Cardiac muscle cell (in vitro differentiated cells and primary cell): ENCODE data around the gene RPL18. TPM values are rescaled to one million over a fixed set of nuclear protein-coding genes. Genes with fewer than 3 reads are reported as not detected.

Source experiments
- DNase-seq, 2 donors: peaks; one replicate each; pipeline versions ENCODE4 v3.0.0 to v3.0.0-alpha.2; 2010 to 2017; ENCODE audit warnings: low read depth in 1 of 2, low spot score in 1 of 2
- H3K27ac ChIP-seq: fragments of 200-600 bp; sonication (generic); 2 replicates; pipeline ENCODE4 v1.5.1; 2016
- H3K27me3 ChIP-seq: fragments of 200-600 bp; sonication (generic); 2 replicates; pipeline ENCODE4 v1.6.0; 2016; ENCODE audit warnings: control low read depth
- H3K36me3 ChIP-seq: fragments of 200-600 bp; sonication (generic); 2 replicates; pipeline ENCODE4 v1.5.1; 2016; ENCODE audit warnings: control low read depth
- H3K4me1 ChIP-seq: fragments of 200-600 bp; sonication (generic); 2 replicates; pipeline ENCODE4 v1.8.1; 2017; ENCODE audit warnings: low read depth, mild to moderate bottlenecking, mixed run types
- H3K4me3 ChIP-seq: fragments of 200-600 bp; sonication (generic); 2 replicates; pipeline ENCODE4 v1.5.1; 2016; ENCODE audit warnings: mild to moderate bottlenecking
- H3K9me3 ChIP-seq: fragments of 200-600 bp; sonication (generic); 2 replicates; pipeline ENCODE4 v1.5.1; 2017; ENCODE audit warnings: low read depth, mild to moderate bottlenecking, control low read depth
- CTCF ChIP-seq: IDR thresholded peaks from 2 replicates; pipeline ENCODE4 v1.5.1; 2012; ENCODE audit warnings: low read depth, mild to moderate bottlenecking, low read length
- polyA plus RNA-seq: library from polyadenylated mRNA; unstranded; fragments of >200 nt; fragmentation: Nextera tagmentation; extraction: Ambion mirVana; gene quantifications from 2 replicates; pipeline ENCODE4 v1.2.1, GENCODE V29; 2016
- total RNA-seq: library from RNA; depleted of rRNA; stranded (reverse); fragments of >200 nt; gene quantifications from 2 replicates; pipeline ENCODE4 v1.2.3, GENCODE V29; 2016

RPL18 gene
- total and polyA plus RNA-seq, 2 experiments from 2014 or later = 692 to 3,429 TPM

GRCh38 chr19:48573163-48573505 is 45.8 kb downstream of the RPL18 start:
- H3K4me1 ChIP-seq = peaks cover 5% of the 10 kb centered on the region
- no peak overlapping the region for H3K27ac ChIP-seq
- H3K36me3 ChIP-seq = no peaks in the 10 kb centered on the region
- no peak for TF ChIP-seq CTCF
- DNase-seq = no peak
- no peak overlapping the region for H3K4me3 ChIP-seq
- no peaks in the 10 kb centered on the region for H3K27me3 ChIP-seq
- no peaks in the 10 kb centered on the region for H3K9me3 ChIP-seq

- TF ChIP-seq CTCF = no peak
- Histone ChIP-seq H3K9me3 (no peaks in the 10 kb centered on the region), H3K27ac (no peak overlapping the region), H3K27me3 (no peaks in the 10 kb centered on the region), H3K36me3 (no peaks in the 10 kb centered on the region), H3K4me3 (no peak overlapping the region), H3K4me1 (peaks cover 5% of the 10 kb centered on the region)
- no peak for DNase-seq
These were observed 47.4 kb downstream of the RPL18 start for GRCh38 chr19:48571378-48572162.

GRCh38 chr19:48569814-48570213 is 49.2 kb downstream of the RPL18 start:
- Histone ChIP-seq H3K27ac (no peak overlapping the region), H3K4me1 (peaks cover 5% of the 10 kb centered on the region), H3K9me3 (no peaks in the 10 kb centered on the region), H3K27me3 (no peaks in the 10 kb centered on the region), H3K36me3 (no peaks in the 10 kb centered on the region), H3K4me3 (no peak overlapping the region)
- no peak for TF ChIP-seq CTCF
- peak in 1 of 2 donors; percentile 24 for DNase-seq

GRCh38 chr19:48568345-48568886 is 50.6 kb downstream of the RPL18 start:
- no peaks in the 10 kb centered on the region for H3K9me3 ChIP-seq
- DNase-seq = peak; percentile 23 to 91
- H3K27ac ChIP-seq = no peak overlapping the region
- no peak for TF ChIP-seq CTCF
- no peaks in the 10 kb centered on the region for H3K36me3 ChIP-seq
- peaks cover 5% of the 10 kb centered on the region for H3K4me1 ChIP-seq
- H3K27me3 ChIP-seq = no peaks in the 10 kb centered on the region
- H3K4me3 ChIP-seq = no peak overlapping the region

Other genes with a start within 250 kb of the RPL18 start
- 137 and 159 TPM in 2 replicates for gene KDELR1, start 227.6 kb downstream of the RPL18 start, total RNA-seq
- 186 and 218 TPM in 2 replicates for gene KDELR1, start 227.6 kb downstream of the RPL18 start, polyA plus RNA-seq
- gene GRIN2D, start 225.5 kb downstream of the RPL18 start, total RNA-seq = 2.7 and 3.2 TPM in 2 replicates
- gene GRIN2D, start 225.5 kb downstream of the RPL18 start, polyA plus RNA-seq = 3.5 and 3.9 TPM in 2 replicates
- 24.2 and 36.5 TPM in 2 replicates for gene GRWD1, start 173.2 kb downstream of the RPL18 start, total RNA-seq
- 36.3 and 38.6 TPM in 2 replicates for gene GRWD1, start 173.2 kb downstream of the RPL18 start, polyA plus RNA-seq
- gene KCNJ14, start 163.6 kb downstream of the RPL18 start, total RNA-seq = 0.56 and 1.7 TPM in 2 replicates
- 0.61 and 1.5 TPM in 2 replicates for gene KCNJ14, start 163.6 kb downstream of the RPL18 start, polyA plus RNA-seq
- gene CYTH2, start 149.8 kb downstream of the RPL18 start, total RNA-seq = 179 and 211 TPM in 2 replicates
- 103 and 138 TPM in 2 replicates for gene CYTH2, start 149.8 kb downstream of the RPL18 start, polyA plus RNA-seq
- 3.0 and 7.4 TPM in 2 replicates for gene LMTK3, start 107.3 kb downstream of the RPL18 start, total RNA-seq
- 1.1 and 2.2 TPM in 2 replicates for gene LMTK3, start 107.3 kb downstream of the RPL18 start, polyA plus RNA-seq
- not detected in 2 replicates for gene SULT2B1, start 67.0 kb downstream of the RPL18 start, total RNA-seq
- 0.20 and 0.85 TPM in 2 replicates for gene SULT2B1, start 67.0 kb downstream of the RPL18 start, polyA plus RNA-seq
- gene SPACA4, start 12.4 kb downstream of the RPL18 start, total RNA-seq = not detected in 2 replicates
- not detected in 2 replicates for gene SPACA4, start 12.4 kb downstream of the RPL18 start, polyA plus RNA-seq
- 0.60 and 1.6 TPM in 2 replicates for gene FAM83E, start 4.1 kb downstream of the RPL18 start, total RNA-seq
- gene FAM83E, start 4.1 kb downstream of the RPL18 start, polyA plus RNA-seq = not detected in 2 replicates
- 21.3 and 22.5 TPM in 2 replicates for gene SPHK2, start 328 bp upstream of the RPL18 start, total RNA-seq
- gene SPHK2, start 328 bp upstream of the RPL18 start, polyA plus RNA-seq = 18.5 and 25.3 TPM in 2 replicates
- 16.0 and 30.0 TPM in 2 replicates for gene DBP, start 18.2 kb upstream of the RPL18 start, total RNA-seq
- 23.3 and 41.6 TPM in 2 replicates for gene DBP, start 18.2 kb upstream of the RPL18 start, polyA plus RNA-seq
- gene CA11, start 27.0 kb upstream of the RPL18 start, total RNA-seq = 11.9 and 15.6 TPM in 2 replicates
- 26.3 and 30.7 TPM in 2 replicates for gene CA11, start 27.0 kb upstream of the RPL18 start, polyA plus RNA-seq
- gene NTN5, start 53.8 kb upstream of the RPL18 start, total RNA-seq = 0.07 and 4.1 TPM in 2 replicates
- gene NTN5, start 53.8 kb upstream of the RPL18 start, polyA plus RNA-seq = 0.15 TPM in 1 of 2 replicates, not detected in the other
- not detected in 2 replicates for gene FUT2, start 76.8 kb upstream of the RPL18 start, total RNA-seq
- gene FUT2, start 76.8 kb upstream of the RPL18 start, polyA plus RNA-seq = 0.11 and 0.55 TPM in 2 replicates
- 3.5 and 4.7 TPM in 2 replicates for gene MAMSTR, start 100.5 kb upstream of the RPL18 start, total RNA-seq
- 6.1 and 6.3 TPM in 2 replicates for gene MAMSTR, start 100.5 kb upstream of the RPL18 start, polyA plus RNA-seq
- 3.2 and 5.5 TPM in 2 replicates for gene RASIP1, start 121.4 kb upstream of the RPL18 start, total RNA-seq
- 1.5 and 2.9 TPM in 2 replicates for gene RASIP1, start 121.4 kb upstream of the RPL18 start, polyA plus RNA-seq
- not detected in 2 replicates for gene IZUMO1, start 127.7 kb upstream of the RPL18 start, total RNA-seq
- 0.94 TPM in 1 of 2 replicates, not detected in the other for gene IZUMO1, start 127.7 kb upstream of the RPL18 start, polyA plus RNA-seq
- gene FUT1, start 133.5 kb upstream of the RPL18 start, total RNA-seq = 0.14 and 0.21 TPM in 2 replicates
- not detected in 2 replicates for gene FUT1, start 133.5 kb upstream of the RPL18 start, polyA plus RNA-seq
- gene FGF21, start 136.3 kb upstream of the RPL18 start, total RNA-seq = not detected in 2 replicates
- gene FGF21, start 136.3 kb upstream of the RPL18 start, polyA plus RNA-seq = not detected in 2 replicates
- gene BCAT2, start 191.9 kb upstream of the RPL18 start, total RNA-seq = 127 and 144 TPM in 2 replicates
- gene BCAT2, start 191.9 kb upstream of the RPL18 start, polyA plus RNA-seq = 154 and 157 TPM in 2 replicates
- 27.5 and 43.1 TPM in 2 replicates for gene HSD17B14, start 217.3 kb upstream of the RPL18 start, total RNA-seq
- 31.7 and 35.1 TPM in 2 replicates for gene HSD17B14, start 217.3 kb upstream of the RPL18 start, polyA plus RNA-seq
- 22.5 and 27.1 TPM in 2 replicates for gene PLEKHA4, start 249.4 kb upstream of the RPL18 start, total RNA-seq
- 29.4 and 37.1 TPM in 2 replicates for gene PLEKHA4, start 249.4 kb upstream of the RPL18 start, polyA plus RNA-seq